Endometrium (tissue), 2 donors: ENCODE results near the gene MYOM3.
"Not testable (repeated sequence)": the region's sequence is repeated elsewhere in the genome, so short reads cannot be mapped to it uniquely, and the experiment has no call there.

Experiments
- FAIRE-seq: peaks from 2 replicates; lab custom pipeline; 2012; peaks lifted over from hg19 to GRCh38; lab: Jason Lieb, UNC
- donor health status: control.
- donor health status: control.

Gene MYOM3

GRCh38 chr1:24071941-24072340, 40.0 kb downstream of the MYOM3 start:
- no peak for FAIRE-seq

- no peak for FAIRE-seq
Observed at GRCh38 chr1:24070821-24071393, 41.0 kb downstream of the MYOM3 start.

GRCh38 chr1:24069817-24070216, 42.1 kb downstream of the MYOM3 start:
- FAIRE-seq: no peak

GRCh38 chr1:24067978-24068377, 44.0 kb downstream of the MYOM3 start:
- no peak for FAIRE-seq

GRCh38 chr1:24065304-24065703, 46.6 kb downstream of the MYOM3 start:
- no peak for FAIRE-seq

- no peak for FAIRE-seq
Observed at GRCh38 chr1:24062221-24062620, 49.7 kb downstream of the MYOM3 start.

- no peak for FAIRE-seq
Observed at GRCh38 chr1:24060482-24060881, 51.5 kb downstream of the MYOM3 start.

GRCh38 chr1:24058671-24059455, 53.1 kb downstream of the MYOM3 start:
- FAIRE-seq: no peak

- FAIRE-seq: no peak
Observed at GRCh38 chr1:24057171-24057570, 54.8 kb downstream of the MYOM3 start.

GRCh38 chr1:24055681-24056080, 56.3 kb downstream of the MYOM3 start:
- FAIRE-seq: no peak

GRCh38 chr1:24052220-24052619, 59.7 kb downstream of the MYOM3 start:
- FAIRE-seq: no peak

- no peak for FAIRE-seq
Observed at GRCh38 chr1:24051206-24051945, 60.6 kb downstream of the MYOM3 start.

GRCh38 chr1:24049733-24050132, 62.2 kb downstream of the MYOM3 start:
- no peak for FAIRE-seq

- FAIRE-seq: not testable (repeated sequence)
Observed at GRCh38 chr1:24048894-24049293, 63.0 kb downstream of the MYOM3 start.

- FAIRE-seq: no peak
Observed at GRCh38 chr1:24048205-24048869, 63.6 kb downstream of the MYOM3 start.

- FAIRE-seq: no peak
Observed at GRCh38 chr1:24047110-24047477, 64.8 kb downstream of the MYOM3 start.

GRCh38 chr1:24045771-24046170, 66.2 kb downstream of the MYOM3 start:
- FAIRE-seq: no peak

GRCh38 chr1:24044672-24045071, 67.3 kb downstream of the MYOM3 start:
- not testable (repeated sequence) for FAIRE-seq

GRCh38 chr1:24043345-24044032, 68.4 kb downstream of the MYOM3 start:
- FAIRE-seq: no peak

- no peak for FAIRE-seq
Observed at GRCh38 chr1:24042315-24042714, 69.6 kb downstream of the MYOM3 start.

- no peak for FAIRE-seq
Observed at GRCh38 chr1:24036088-24036487, 75.8 kb downstream of the MYOM3 start.

- FAIRE-seq: no peak
Observed at GRCh38 chr1:24032981-24033380, 79.0 kb downstream of the MYOM3 start.
